ENCODE measurements around the gene WT1.

DNA sequence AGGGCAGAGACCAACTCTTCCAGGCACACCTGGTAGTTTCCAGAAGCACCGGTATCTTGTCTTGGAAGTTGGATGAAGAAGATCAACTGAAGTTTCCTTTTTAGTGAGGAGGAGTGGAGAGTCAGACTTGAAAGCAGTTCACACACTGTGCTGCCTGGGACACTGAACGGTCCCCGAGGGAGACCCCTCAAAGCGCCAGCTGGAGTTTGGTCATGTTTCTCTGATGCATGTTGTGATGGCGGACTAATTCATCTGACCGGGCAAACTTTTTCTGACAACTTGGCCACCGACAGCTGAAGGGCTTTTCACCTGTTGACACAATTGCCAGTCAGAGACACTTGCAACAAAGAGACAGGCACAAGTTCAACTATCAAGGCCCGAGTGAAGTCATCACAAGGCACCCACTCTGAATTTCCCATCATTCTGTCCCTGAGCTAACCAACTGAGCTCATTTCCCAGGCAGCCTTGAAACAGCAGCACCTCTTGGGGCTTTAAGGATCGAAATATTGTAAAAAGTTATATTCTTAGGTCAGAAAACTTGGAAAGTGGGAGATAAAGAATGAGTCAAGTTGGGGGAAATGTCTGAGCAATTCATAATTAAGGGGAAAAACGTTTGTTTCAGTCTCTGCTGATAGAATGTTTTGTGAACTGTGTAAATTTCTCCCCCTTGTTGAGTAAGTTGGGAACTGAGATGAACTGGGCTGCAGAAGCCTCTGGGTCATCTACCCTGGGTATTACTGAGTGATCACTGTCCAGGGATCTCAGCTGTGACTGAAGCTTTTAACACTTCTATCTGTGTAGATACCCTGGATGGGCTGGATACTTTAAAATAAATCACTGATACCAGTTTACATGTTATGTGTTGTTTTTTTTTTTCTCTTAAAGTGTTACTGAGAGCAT is 46.2 kb downstream of the WT1 start:
- TF ChIP-seq POLR2A (IDR thresholded peaks at IDR 0.05) (no peak), EP300 (IDR thresholded peaks at IDR 0.05) (no peak)
- TF ChIP-seq, protein P1, sequence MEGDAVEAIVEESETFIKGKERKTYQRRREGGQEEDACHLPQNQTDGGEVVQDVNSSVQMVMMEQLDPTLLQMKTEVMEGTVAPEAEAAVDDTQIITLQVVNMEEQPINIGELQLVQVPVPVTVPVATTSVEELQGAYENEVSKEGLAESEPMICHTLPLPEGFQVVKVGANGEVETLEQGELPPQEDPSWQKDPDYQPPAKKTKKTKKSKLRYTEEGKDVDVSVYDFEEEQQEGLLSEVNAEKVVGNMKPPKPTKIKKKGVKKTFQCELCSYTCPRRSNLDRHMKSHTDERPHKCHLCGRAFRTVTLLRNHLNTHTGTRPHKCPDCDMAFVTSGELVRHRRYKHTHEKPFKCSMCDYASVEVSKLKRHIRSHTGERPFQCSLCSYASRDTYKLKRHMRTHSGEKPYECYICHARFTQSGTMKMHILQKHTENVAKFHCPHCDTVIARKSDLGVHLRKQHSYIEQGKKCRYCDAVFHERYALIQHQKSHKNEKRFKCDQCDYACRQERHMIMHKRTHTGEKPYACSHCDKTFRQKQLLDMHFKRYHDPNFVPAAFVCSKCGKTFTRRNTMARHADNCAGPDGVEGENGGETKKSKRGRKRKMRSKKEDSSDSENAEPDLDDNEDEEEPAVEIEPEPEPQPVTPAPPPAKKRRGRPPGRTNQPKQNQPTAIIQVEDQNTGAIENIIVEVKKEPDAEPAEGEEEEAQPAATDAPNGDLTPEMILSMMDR (IDR thresholded peaks at IDR 0.05) = no peak
